Testis (tissue), 3 donors: Measurements from ENCODE around the gene EIF4B. TPM values are rescaled to one million over a fixed set of nuclear protein-coding genes. Genes with fewer than 3 reads are reported as not detected.

ENCODE experiments used
- DNase-seq: peaks from one replicate; pipeline ENCODE4 v3.0.0-alpha.2; 2019
- H3K27ac ChIP-seq, 2 donors: fragments of 200-600 bp; sonication (generic); one replicate each; pipeline ENCODE4 v1.5.1; 2019
- H3K27me3 ChIP-seq: fragments of 200-600 bp; sonication (generic); one replicate; pipeline ENCODE4 v1.5.1; 2019
- H3K36me3 ChIP-seq: fragments of 200-600 bp; sonication (generic); one replicate; pipeline ENCODE4 v1.5.1; 2017; ENCODE audit warnings: low read depth; ENCODE audit errors: missing control alignments
- H3K4me1 ChIP-seq: fragments of 200-600 bp; sonication (generic); one replicate; pipeline ENCODE4 v1.5.1; 2019
- H3K4me3 ChIP-seq, 2 donors: fragments of 200-600 bp; sonication (generic); one replicate each; pipeline ENCODE4 v1.5.1; 2017 to 2019
- H3K9me3 ChIP-seq: fragments of 200-600 bp; sonication (generic); one replicate; pipeline ENCODE4 v1.5.1; 2017
- POLR2A ChIP-seq: fragments of 450-650 bp; IDR thresholded peaks from one replicate; pipeline ENCODE4 v1.6.1; 2017; ENCODE audit warnings: antibody characterized with exemption, mild to moderate bottlenecking, moderate library complexity
- WGBS, 2 donors: methylation state at CpG; one replicate each; pipeline ENCODE4 v1.1.5; 2018; 5-methylcytosine and 5-hydroxymethylcytosine counted together
- intact Hi-C: fragments of 100-400 bp; cut with DNase I; formaldehyde crosslinking; loops from one replicate; pipeline ENCODE4 v1.15.1; 2023; ENCODE audit warnings: low total_unique reads
- polyA plus RNA-seq: library from polyadenylated mRNA; stranded (reverse); fragments of 350-450 nt; fragmentation: Illumina TruSeq; extraction: RNeasy Lipid Tissue Mini Kit (QIAGEN cat#74804); gene quantifications from one replicate; pipeline ENCODE4 v1.2.3, GENCODE V29; 2014; ENCODE audit warnings: low read depth, low replicate concordance; ENCODE audit not compliant: insufficient read depth
- total RNA-seq, 2 donors: library from RNA; depleted of rRNA; stranded (reverse); fragments of >200 nt; gene quantifications; one replicate each; pipeline ENCODE4 v1.2.3, GENCODE V29; 2016
- TF ChIP-seq, protein P1 (sequence below), 3 experiments: fragments of 450-650 bp in 2 of 3; fragments of 200-600 bp in 1 of 3; sonication (generic) in 1 of 3; IDR thresholded peaks; one replicate each; pipeline ENCODE4 v1.5.1; 2016 to 2019; ENCODE audit warnings: antibody characterized with exemption in 3 of 3, mild to moderate bottlenecking in 2 of 3, moderate library complexity in 1 of 3

The EIF4B gene
- total and polyA plus RNA-seq, 3 donors from 2014 or later, result 219 to 305 (median 249) TPM

DNA sequence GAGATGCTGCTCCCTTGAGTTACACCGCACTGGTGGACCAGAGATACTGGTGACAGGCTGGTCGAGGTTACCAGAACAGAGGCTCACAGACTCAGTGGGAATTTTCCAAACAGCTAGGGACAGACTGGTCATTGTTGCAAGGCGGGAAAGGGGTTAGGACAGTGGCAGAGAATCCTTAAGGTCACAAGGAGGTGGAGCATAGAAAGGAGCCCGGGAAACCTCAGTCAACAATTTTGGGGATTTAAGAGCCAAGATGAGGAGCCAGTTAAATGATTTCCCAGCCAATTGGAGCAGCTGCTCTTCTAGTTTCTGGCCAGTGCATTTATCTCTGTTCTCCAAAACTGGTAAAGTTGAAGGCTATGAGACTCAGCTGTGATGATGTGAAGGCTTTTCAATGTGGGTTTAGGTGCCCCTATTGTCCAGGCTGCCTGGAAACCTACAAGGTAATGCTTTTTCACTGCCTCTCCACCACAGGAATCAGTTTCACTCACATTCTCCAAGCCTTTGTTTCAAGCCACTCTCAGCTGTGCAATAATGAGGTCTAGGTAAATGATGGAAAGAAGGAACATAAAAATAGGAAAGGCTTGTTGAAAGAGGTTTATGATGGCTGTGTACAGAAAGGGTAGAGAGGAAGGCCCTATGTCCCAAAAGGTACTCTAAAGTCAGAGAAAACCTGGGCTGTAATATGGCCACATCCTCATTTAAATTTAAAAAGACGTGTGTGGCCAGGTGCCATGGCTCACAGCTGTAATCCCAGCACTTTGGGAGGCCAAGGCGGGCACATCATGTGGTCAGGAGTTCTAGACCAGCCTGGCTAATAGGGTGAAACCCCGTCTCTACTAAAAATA is 36.6 kb downstream of the EIF4B start:
- Histone ChIP-seq H3K4me1 (peaks cover 36% of the 10 kb centered on the region), H3K4me3 (no peak overlapping the region), H3K27me3 (no peaks in the 10 kb centered on the region), H3K36me3 (no peaks in the 10 kb centered on the region), H3K9me3 (no peaks in the 10 kb centered on the region), H3K27ac (peak overlapping the region in 1 of 2 donors; percentile 99)
- intact Hi-C loops, result no loop called here
- TF ChIP-seq, protein P1, sequence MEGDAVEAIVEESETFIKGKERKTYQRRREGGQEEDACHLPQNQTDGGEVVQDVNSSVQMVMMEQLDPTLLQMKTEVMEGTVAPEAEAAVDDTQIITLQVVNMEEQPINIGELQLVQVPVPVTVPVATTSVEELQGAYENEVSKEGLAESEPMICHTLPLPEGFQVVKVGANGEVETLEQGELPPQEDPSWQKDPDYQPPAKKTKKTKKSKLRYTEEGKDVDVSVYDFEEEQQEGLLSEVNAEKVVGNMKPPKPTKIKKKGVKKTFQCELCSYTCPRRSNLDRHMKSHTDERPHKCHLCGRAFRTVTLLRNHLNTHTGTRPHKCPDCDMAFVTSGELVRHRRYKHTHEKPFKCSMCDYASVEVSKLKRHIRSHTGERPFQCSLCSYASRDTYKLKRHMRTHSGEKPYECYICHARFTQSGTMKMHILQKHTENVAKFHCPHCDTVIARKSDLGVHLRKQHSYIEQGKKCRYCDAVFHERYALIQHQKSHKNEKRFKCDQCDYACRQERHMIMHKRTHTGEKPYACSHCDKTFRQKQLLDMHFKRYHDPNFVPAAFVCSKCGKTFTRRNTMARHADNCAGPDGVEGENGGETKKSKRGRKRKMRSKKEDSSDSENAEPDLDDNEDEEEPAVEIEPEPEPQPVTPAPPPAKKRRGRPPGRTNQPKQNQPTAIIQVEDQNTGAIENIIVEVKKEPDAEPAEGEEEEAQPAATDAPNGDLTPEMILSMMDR (IDR thresholded peaks at IDR 0.05), result no peak
- TF ChIP-seq POLR2A, result no peak
- no peak for DNase-seq
- WGBS, 2 donors, result 62 to 65% methylated on average over 7 of the region's 7 CpGs

DNA sequence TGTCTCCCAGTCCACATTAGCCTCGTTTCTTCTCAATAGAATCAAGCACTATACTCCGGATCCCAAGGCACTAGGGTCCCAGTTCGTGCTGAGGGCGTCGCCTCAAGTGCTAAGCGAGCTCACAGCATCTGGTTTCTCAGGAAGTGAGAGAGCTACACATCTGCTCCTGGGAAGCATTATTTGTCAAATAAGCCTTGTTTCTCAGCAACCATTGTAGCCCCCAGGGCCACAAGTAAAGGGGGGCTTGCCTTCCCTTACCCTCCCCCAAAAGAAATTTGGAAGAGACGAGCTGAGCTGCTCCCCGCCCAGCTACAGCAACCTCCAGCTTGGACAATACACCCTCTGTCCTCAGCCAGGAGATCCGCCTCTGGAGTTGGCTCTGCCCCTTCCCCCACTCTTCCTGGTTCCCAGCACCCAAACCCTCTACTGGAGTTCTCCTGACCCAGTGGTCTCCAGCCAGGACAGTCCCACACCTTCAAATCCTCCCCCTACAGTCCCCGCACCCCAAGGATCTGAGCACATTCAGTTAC is 37.9 kb downstream of the EIF4B start:
- intact Hi-C loops, result no loop called here
- no peaks in the 10 kb centered on the region for H3K27me3 ChIP-seq
- WGBS, 2 donors, result 55 to 71% methylated on average over 10 of the region's 10 CpGs
- DNase-seq, result no peak
- H3K4me3 ChIP-seq, result no peak overlapping the region
- peaks cover 41% of the 10 kb centered on the region for H3K4me1 ChIP-seq
- no peaks in the 10 kb centered on the region for H3K9me3 ChIP-seq
- H3K36me3 ChIP-seq, result no peaks in the 10 kb centered on the region
- no peak for TF ChIP-seq POLR2A
- TF ChIP-seq, protein P1 (IDR thresholded peaks at IDR 0.05), result no peak
- peak overlapping the region; percentile 94 to 99 for H3K27ac ChIP-seq

DNA sequence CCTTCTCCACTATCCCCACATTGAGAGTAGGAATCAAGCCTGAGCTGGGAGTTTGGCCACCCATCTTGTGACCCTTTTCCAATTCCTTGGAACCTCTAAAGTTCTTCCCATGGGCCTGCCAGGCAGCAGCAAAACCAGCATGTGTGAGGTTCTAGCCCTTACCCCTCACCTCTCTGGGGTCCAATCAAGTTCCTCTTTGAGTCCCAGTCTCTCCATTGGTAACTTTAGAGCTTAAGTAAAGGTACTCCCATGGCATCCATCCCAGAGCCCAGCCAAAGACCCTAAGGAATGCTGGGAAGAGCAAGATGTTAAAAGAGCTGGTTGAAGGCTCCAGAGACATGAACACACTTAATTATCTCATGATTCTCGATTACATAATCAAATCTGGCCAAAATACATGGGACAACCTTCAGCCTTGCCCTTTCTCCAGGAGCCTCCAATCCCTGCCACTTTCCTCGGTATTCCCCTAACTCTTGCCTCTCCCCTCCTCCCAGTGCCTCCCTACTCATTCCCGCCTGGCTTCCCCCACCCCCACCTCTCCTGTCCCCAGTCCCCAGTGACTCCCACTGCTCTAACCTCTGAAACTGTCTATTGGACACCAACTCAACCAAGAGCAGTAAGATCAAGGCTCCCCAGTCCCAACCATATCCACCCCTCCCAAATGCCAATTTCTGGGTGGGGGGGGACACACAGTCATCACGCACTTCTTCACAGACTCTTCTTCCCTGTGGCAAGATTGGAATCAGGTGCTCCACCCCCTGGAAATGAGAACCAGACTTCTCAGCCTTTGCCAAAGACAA is 38.8 kb downstream of the EIF4B start:
- Histone ChIP-seq H3K9me3 (no peaks in the 10 kb centered on the region), H3K27ac (peak overlapping the region; percentile 94 to 99), H3K4me1 (peaks cover 48% of the 10 kb centered on the region), H3K36me3 (no peaks in the 10 kb centered on the region), H3K27me3 (no peaks in the 10 kb centered on the region), H3K4me3 (peak overlapping the region in 1 of 2 donors; percentile 88)
- 43 to 70% methylated on average over 4 of the region's 4 CpGs for WGBS, 2 donors
- DNase-seq, result no peak
- intact Hi-C loops, result no loop called here
- no peak for TF ChIP-seq POLR2A
- TF ChIP-seq, protein P1 (IDR thresholded peaks at IDR 0.05), result no peak

DNA sequence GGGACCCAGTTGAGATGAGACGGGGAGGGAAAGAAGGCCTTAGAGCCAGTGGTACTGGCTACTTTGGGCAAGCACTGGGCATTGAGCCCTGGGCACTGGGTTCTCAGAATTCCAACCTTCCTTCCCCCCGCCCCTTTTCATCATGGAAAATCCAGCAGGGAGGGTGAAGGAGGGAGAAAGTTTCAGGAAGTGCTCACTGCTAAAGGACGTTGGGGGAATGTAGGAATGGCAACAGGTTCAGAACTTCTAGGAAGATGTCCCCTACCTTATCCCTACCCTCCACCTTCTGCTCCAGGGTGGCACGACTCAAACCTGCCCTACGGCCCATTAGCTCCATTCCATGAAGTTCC is 39.4 kb downstream of the EIF4B start:
- Histone ChIP-seq H3K4me1 (peaks cover 53% of the 10 kb centered on the region), H3K27ac (peak overlapping the region; percentile 94 to 99), H3K27me3 (no peaks in the 10 kb centered on the region), H3K4me3 (peak overlapping the region; percentile 76 to 88), H3K9me3 (no peaks in the 10 kb centered on the region), H3K36me3 (no peaks in the 10 kb centered on the region)
- intact Hi-C loops, result no loop called here
- DNase-seq, result no peak
- WGBS, 2 donors, result 40 to 57% methylated on average over 5 of the region's 5 CpGs
- TF ChIP-seq, protein P1 (IDR thresholded peaks at IDR 0.05), result no peak
- TF ChIP-seq POLR2A, result no peak
